IMR-90 (cell line): ENCODE results near the gene DRD4. TPM values are rescaled to one million over a fixed set of nuclear protein-coding genes. Genes with fewer than 3 reads are reported as not detected.

Experiments
- ATAC-seq: fragments of 200-7000 bp; cut with Tn5 transposase; 2 replicates; pipeline ENCODE4 v1.9.1; 2020; ENCODE audit warnings: low read depth, mild to moderate bottlenecking, moderate library complexity
- BruUV-seq: library from RNA; stranded (reverse); fragments of 400-500 nt; replicated peaks from 2 replicates; lab custom pipeline; 2021; lab: Mats Ljungman, UMichigan
- CTCF ChIA-PET: fragments of 300-600 bp; formaldehyde crosslinking; extraction: SDS; loops from one replicate; lab custom pipeline; 2021; ENCODE audit warnings: antibody characterized with exemption; lab: Yijun Ruan, JAX
- POLR2A ChIA-PET: fragments of 300-600 bp; sonication (Branson Sonifier 250); formaldehyde crosslinking; loops from one replicate; lab custom pipeline; 2022; ENCODE audit warnings: antibody characterized with exemption; ENCODE audit not compliant: unreplicated experiment; lab: Charles Lee
- DNase-seq: peaks from one replicate; pipeline ENCODE4 v3.0.0; 2013
- H2AFZ ChIP-seq: replicated peaks from 2 replicates; pipeline ENCODE3; 2013; ENCODE audit warnings: low read length, mild to moderate bottlenecking; ENCODE audit not compliant: poor library complexity
- H2AK5ac ChIP-seq: 2 replicates; pipeline ENCODE4 v1.6.1; 2013; ENCODE audit warnings: low read depth, low read length, inconsistent platforms
- H2AK9ac ChIP-seq: replicated peaks from 2 replicates; pipeline ENCODE3; 2013; ENCODE audit warnings: mild to moderate bottlenecking, low read depth, low read length, moderate library complexity; ENCODE audit not compliant: poor library complexity
- H2BK120ac ChIP-seq: 2 replicates; pipeline ENCODE4 v1.6.1; 2013; ENCODE audit warnings: low read depth, low read length, inconsistent platforms
- H2BK15ac ChIP-seq: 3 replicates; pipeline ENCODE4 v1.6.1; 2013; ENCODE audit warnings: low read depth, low read length, inconsistent platforms
- H2BK20ac ChIP-seq: 2 replicates; pipeline ENCODE4 v1.6.1; 2013; ENCODE audit warnings: low read depth, mild to moderate bottlenecking, inconsistent platforms, low read length, moderate library complexity
- H2BK5ac ChIP-seq: 2 replicates; pipeline ENCODE4 v1.6.1; 2013; ENCODE audit warnings: mild to moderate bottlenecking, low read depth, low read length, inconsistent platforms; ENCODE audit not compliant: poor library complexity, severe bottlenecking
- H3K14ac ChIP-seq: replicated peaks from 2 replicates; pipeline ENCODE4 v1.6.1; 2013; ENCODE audit warnings: low read depth, low read length, inconsistent platforms
- H3K18ac ChIP-seq: 2 replicates; pipeline ENCODE4 v1.6.1; 2013; ENCODE audit warnings: low read depth, low read length, control low read depth
- H3K23ac ChIP-seq: 2 replicates; pipeline ENCODE4 v1.6.1; 2013; ENCODE audit warnings: low read depth, low read length, inconsistent platforms
- H3K27ac ChIP-seq: 2 replicates; pipeline ENCODE4 v1.5.1; 2013; ENCODE audit warnings: mild to moderate bottlenecking, control low read depth, low read length; ENCODE audit not compliant: insufficient read depth
- H3K27me3 ChIP-seq: 2 replicates; pipeline ENCODE4 v1.6.1; 2013; ENCODE audit warnings: low read length; ENCODE audit not compliant: control insufficient read depth, insufficient read depth
- H3K36me3 ChIP-seq: 2 replicates; pipeline ENCODE4 v1.6.1; 2013; ENCODE audit warnings: low read length, mixed read lengths; ENCODE audit not compliant: control insufficient read depth, insufficient read depth
- H3K4ac ChIP-seq: 2 replicates; pipeline ENCODE4 v1.6.1; 2013; ENCODE audit warnings: low read depth, low read length, inconsistent platforms
- H3K4me1 ChIP-seq: 2 replicates; pipeline ENCODE4 v1.6.1; 2013; ENCODE audit warnings: low read length, mixed read lengths; ENCODE audit not compliant: control insufficient read depth, insufficient read depth
- H3K4me2 ChIP-seq: 2 replicates; pipeline ENCODE4 v1.6.1; 2013; ENCODE audit warnings: low read depth, mild to moderate bottlenecking, control low read depth, low read length, moderate library complexity
- H3K4me3 ChIP-seq: 2 replicates; pipeline ENCODE4 v1.5.1; 2013; ENCODE audit warnings: low read depth, mild to moderate bottlenecking, control low read depth, low read length, moderate library complexity; ENCODE audit not compliant: insufficient read depth
- H3K56ac ChIP-seq: 2 replicates; pipeline ENCODE4 v1.6.1; 2013; ENCODE audit warnings: low read length, inconsistent platforms; ENCODE audit not compliant: insufficient read depth; ENCODE audit errors: extremely low read depth
- H3K79me1 ChIP-seq, 2 experiments: 2 replicates each; pipeline ENCODE4 v1.6.1; 2013; ENCODE audit warnings: low read length in 2 of 2, inconsistent platforms in 1 of 2, low read depth in 1 of 2
- H3K9ac ChIP-seq: 2 replicates; pipeline ENCODE4 v1.6.1; 2013; ENCODE audit warnings: low read depth, low read length, control low read depth
- H3K9me1 ChIP-seq: 2 replicates; pipeline ENCODE4 v1.6.1; 2013; ENCODE audit warnings: low read length, inconsistent platforms; ENCODE audit not compliant: insufficient read depth
- H3K9me3 ChIP-seq: 2 replicates; pipeline ENCODE4 v1.6.1; 2013; ENCODE audit warnings: low read length; ENCODE audit not compliant: control insufficient read depth, insufficient read depth
- H4K20me1 ChIP-seq: 2 replicates; pipeline ENCODE4 v1.6.1; 2013; ENCODE audit warnings: low read length, inconsistent platforms; ENCODE audit not compliant: insufficient read depth
- H4K5ac ChIP-seq: 2 replicates; pipeline ENCODE4 v1.6.1; 2013; ENCODE audit warnings: mild to moderate bottlenecking, low read depth, low read length, control low read depth
- H4K8ac ChIP-seq, 2 experiments: 2 replicates each; pipeline ENCODE4 v1.6.1; 2013; ENCODE audit warnings: low read depth in 2 of 2, low read length in 2 of 2, control low read depth in 1 of 2, inconsistent platforms in 1 of 2
- H4K91ac ChIP-seq: 2 replicates; pipeline ENCODE4 v1.6.1; 2013; ENCODE audit warnings: low read depth, low read length, inconsistent platforms; ENCODE audit not compliant: insufficient read depth
- BHLHE40 ChIP-seq: fragments of 150-350 bp; IDR thresholded peaks from 2 replicates; pipeline ENCODE4 v1.6.1; 2016; ENCODE audit warnings: mild to moderate bottlenecking, low read depth, low read length
- CEBPB ChIP-seq: IDR thresholded peaks from 2 replicates; pipeline ENCODE4 v1.6.1; 2012; ENCODE audit warnings: low read depth, low read length, improper control_type of control experiment
- CHD1 ChIP-seq: IDR thresholded peaks from 2 replicates; pipeline ENCODE4 v1.6.1; 2012; ENCODE audit warnings: low read depth, low read length, improper control_type of control experiment
- CTCF ChIP-seq: conservative IDR thresholded peaks from 2 replicates; pipeline ENCODE4 v1.5.1; 2012; ENCODE audit warnings: mild to moderate bottlenecking, low read depth, low read length, improper control_type of control experiment
- ELK1 ChIP-seq: fragments of 150-350 bp; IDR thresholded peaks from 2 replicates; pipeline ENCODE4 v1.6.1; 2016; ENCODE audit warnings: low read depth, mild to moderate bottlenecking, low read length, moderate library complexity, borderline replicate concordance
- FOS ChIP-seq: fragments of 150-350 bp; IDR thresholded peaks from 2 replicates; pipeline ENCODE4 v1.6.1; 2016; ENCODE audit warnings: low read depth, low read length
- MAFK ChIP-seq: IDR thresholded peaks from 2 replicates; pipeline ENCODE4 v1.6.1; 2012; ENCODE audit warnings: low read depth, low read length, improper control_type of control experiment
- MAZ ChIP-seq: IDR thresholded peaks from 2 replicates; pipeline ENCODE4 v1.6.1; 2012; ENCODE audit warnings: low read depth, mild to moderate bottlenecking, low read length, improper control_type of control experiment, moderate library complexity, borderline replicate concordance
- MXI1 ChIP-seq: IDR thresholded peaks from 2 replicates; pipeline ENCODE4 v1.6.1; 2012; ENCODE audit warnings: low read depth, mild to moderate bottlenecking, low read length, moderate library complexity, borderline replicate concordance
- NFE2L2 ChIP-seq: fragments of 150-350 bp; IDR thresholded peaks from 2 replicates; pipeline ENCODE4 v1.6.1; 2016; ENCODE audit warnings: low read depth, mild to moderate bottlenecking, low read length
- POLR2A ChIP-seq: IDR thresholded peaks from 2 replicates; pipeline ENCODE4 v1.6.1; 2012; ENCODE audit warnings: mild to moderate bottlenecking, low read depth, low read length
- RAD21 ChIP-seq: IDR thresholded peaks from 2 replicates; pipeline ENCODE4 v1.6.1; 2012; ENCODE audit warnings: low read length, improper control_type of control experiment
- RCOR1 ChIP-seq: IDR thresholded peaks from 2 replicates; pipeline ENCODE4 v1.6.1; 2012; ENCODE audit warnings: mild to moderate bottlenecking, low read length, improper control_type of control experiment; ENCODE audit not compliant: insufficient replicate concordance
- RFX5 ChIP-seq: IDR thresholded peaks from 2 replicates; pipeline ENCODE4 v1.8.0; 2012; ENCODE audit warnings: low read depth, mild to moderate bottlenecking, low read length, moderate library complexity
- SMC3 ChIP-seq: fragments of 150-350 bp; IDR thresholded peaks from 2 replicates; pipeline ENCODE4 v1.6.1; 2016; ENCODE audit warnings: low read depth, mild to moderate bottlenecking, antibody characterized with exemption, low read length, moderate library complexity
- USF2 ChIP-seq: fragments of 150-350 bp; IDR thresholded peaks from 2 replicates; pipeline ENCODE4 v1.6.1; 2017; ENCODE audit warnings: mild to moderate bottlenecking, antibody characterized with exemption, low read length, low read depth
- WGBS, 2 experiments: methylation state at CpG; one replicate each; pipeline versions ENCODE4 v1.1.5 to v1.1.7; 2013; ENCODE audit warnings: missing lambda C conversion rate in 2 of 2; ENCODE audit not compliant: insufficient read length in 1 of 2; ENCODE audit errors: extremely low coverage in 2 of 2; 5-methylcytosine and 5-hydroxymethylcytosine counted together
- dilution Hi-C: fragments of 300-500 bp; cut with HindIII; formaldehyde crosslinking; loops from one replicate; pipeline ENCODE4 v1.14.3; 2018; ENCODE audit warnings: low sequenced_read_pairs; ENCODE audit not compliant: unreplicated experiment
- in situ Hi-C: fragments of 300-500 bp; cut with MboI; formaldehyde crosslinking; loops from 3 replicates; pipeline ENCODE4 v1.14.3; 2019; ENCODE audit warnings: low sequenced_read_pairs, inconsistent platforms, mixed read lengths
- intact Hi-C: fragments of 100-400 bp; cut with micrococcal nuclease; formaldehyde crosslinking; loops from 2 replicates; pipeline ENCODE4 v1.10.0; 2022
- polyA plus RNA-seq, 3 experiments: library from polyadenylated mRNA; depleted of rRNA; stranded (reverse); fragments of >200 nt; gene quantifications; 2 replicates each; pipeline ENCODE4 v1.2.3, GENCODE V29; 2012; ENCODE audit warnings: low replicate concordance in 1 of 3
- total RNA-seq: library from RNA; depleted of rRNA; stranded (reverse); fragments of >200 nt; gene quantifications from 2 replicates; pipeline ENCODE4 v1.2.3, GENCODE V29; 2012

Gene DRD4
- total and polyA plus RNA-seq, 2 of the 4 experiments (the other 2 are of a cell fraction): not detected

- 100% methylated on average over 1 of the region's 8 CpGs; no CpG with 5 or more reads in 1 of the 2 experiments for WGBS, 2 experiments
- H3K23ac ChIP-seq: no peak overlapping the region
These were observed 36.8 kb downstream of the DRD4 start for GRCh38 chr11:673866-674265.

More at GRCh38 chr11:673866-674265, 36.8 kb downstream of the DRD4 start:
- Histone ChIP-seq H3K9ac (no peak overlapping the region), H3K27me3 (no peaks in the 10 kb centered on the region), H3K4me1 (no peaks in the 10 kb centered on the region), H2BK5ac (no peak overlapping the region), H3K9me1 (0 out of 2 replicates have a peak, but pooled peaks cover 2% of the 10 kb centered on the region), H3K4ac (no peak overlapping the region), H2BK15ac (no peak overlapping the region), H3K56ac (no peak overlapping the region), H2AFZ (no peak overlapping the region), H4K91ac (no peak overlapping the region), H3K4me3 (no peak overlapping the region), H3K18ac (no peak overlapping the region), H4K20me1 (no peaks in the 10 kb centered on the region; the same call in none of the 2 replicates), H4K8ac (no peak overlapping the region), H2AK9ac (no peak overlapping the region), H2AK5ac (no peak overlapping the region), H3K9me3 (no peaks in the 10 kb centered on the region), H3K27ac (no peak overlapping the region), H3K14ac (no peak overlapping the region), H3K4me2 (no peak overlapping the region), H2BK20ac (no peak overlapping the region), H3K36me3 (peaks cover 33% of the 10 kb centered on the region), H3K79me1 (no peaks in the 10 kb centered on the region; a peak in 2 of 4 replicates), H2BK120ac (no peak overlapping the region), H4K5ac (no peak overlapping the region)
- intact Hi-C loops: no loop called here
- ATAC-seq (no peak), DNase-seq (no peak)
- POLR2A ChIA-PET: no interaction called here
- TF ChIP-seq NFE2L2 (no peak), RCOR1 (no peak), ELK1 (no peak), RFX5 (no peak), RAD21 (no peak), POLR2A (no peak), CTCF (no peak), FOS (no peak), CHD1 (no peak), SMC3 (no peak), CEBPB (no peak), MXI1 (no peak), MAFK (no peak), BHLHE40 (no peak), MAZ (no peak), USF2 (no peak)
- CTCF ChIA-PET: no interaction called here
- in situ Hi-C loops: no loop called here
- dilution Hi-C loops: no loop called here
- no TSS peak for BruUV-seq
